ENCODE measurements around the gene NCR3LG1. TPM values are rescaled to one million over a fixed set of nuclear protein-coding genes. Genes with fewer than 3 reads are reported as not detected.
A peak's percentile ranks its signal among the peaks of the same experiment; 100 is the strongest.

The NCR3LG1 gene
- total RNA-seq, 1 donor from 2014 or later, result 10.5 TPM

DNA sequence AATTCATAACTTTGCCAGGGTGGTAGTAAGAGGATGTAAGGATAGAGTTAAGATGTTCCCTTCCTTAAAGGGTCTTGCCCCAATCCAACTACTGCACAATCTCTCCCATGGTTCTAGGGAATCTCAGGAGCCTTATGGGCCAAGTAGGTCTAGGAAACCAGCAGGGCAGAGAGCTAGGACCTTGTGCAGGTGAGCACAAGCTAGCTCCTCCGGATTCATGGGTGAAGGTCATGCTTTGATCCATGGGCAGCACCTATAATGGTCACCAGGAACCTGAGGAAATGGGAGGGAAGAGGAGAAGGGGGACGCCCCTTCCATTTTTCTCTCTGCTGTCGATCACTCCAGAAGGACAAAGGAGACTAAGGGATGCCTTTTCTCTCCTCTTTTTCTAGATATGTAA, 20.0 kb downstream of the NCR3LG1 start:
- no peak for DNase-seq (ENCODE audit: low read depth, low spot score)

GRCh38 chr11:17375547-17375946, 23.9 kb downstream of the NCR3LG1 start:
- no peak for DNase-seq (ENCODE audit: low read depth, low spot score)

GRCh38 chr11:17376493-17376892, 24.9 kb downstream of the NCR3LG1 start:
- DNase-seq (ENCODE audit: low read depth, low spot score), result no peak

DNA sequence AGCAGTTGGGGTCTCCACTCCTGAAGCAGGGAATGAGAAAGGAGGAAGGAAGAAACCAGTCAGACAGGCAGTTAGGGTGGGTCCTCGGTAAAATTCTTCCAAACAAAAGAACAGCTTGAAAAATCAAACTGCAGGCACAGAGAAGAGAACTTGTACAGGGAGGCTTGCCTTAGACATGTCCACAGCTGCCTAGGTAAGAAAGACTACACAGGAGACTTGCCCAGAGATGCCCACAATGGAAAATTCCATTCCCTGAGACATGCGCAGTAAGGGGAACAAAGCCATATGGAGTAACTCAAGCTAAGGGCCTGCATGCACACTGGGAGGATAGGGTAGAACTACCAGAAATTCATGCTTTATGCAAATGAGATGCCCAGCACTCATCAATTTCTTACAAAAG, 27.1 kb downstream of the NCR3LG1 start:
- no peak for DNase-seq (ENCODE audit: low read depth, low spot score)

DNA sequence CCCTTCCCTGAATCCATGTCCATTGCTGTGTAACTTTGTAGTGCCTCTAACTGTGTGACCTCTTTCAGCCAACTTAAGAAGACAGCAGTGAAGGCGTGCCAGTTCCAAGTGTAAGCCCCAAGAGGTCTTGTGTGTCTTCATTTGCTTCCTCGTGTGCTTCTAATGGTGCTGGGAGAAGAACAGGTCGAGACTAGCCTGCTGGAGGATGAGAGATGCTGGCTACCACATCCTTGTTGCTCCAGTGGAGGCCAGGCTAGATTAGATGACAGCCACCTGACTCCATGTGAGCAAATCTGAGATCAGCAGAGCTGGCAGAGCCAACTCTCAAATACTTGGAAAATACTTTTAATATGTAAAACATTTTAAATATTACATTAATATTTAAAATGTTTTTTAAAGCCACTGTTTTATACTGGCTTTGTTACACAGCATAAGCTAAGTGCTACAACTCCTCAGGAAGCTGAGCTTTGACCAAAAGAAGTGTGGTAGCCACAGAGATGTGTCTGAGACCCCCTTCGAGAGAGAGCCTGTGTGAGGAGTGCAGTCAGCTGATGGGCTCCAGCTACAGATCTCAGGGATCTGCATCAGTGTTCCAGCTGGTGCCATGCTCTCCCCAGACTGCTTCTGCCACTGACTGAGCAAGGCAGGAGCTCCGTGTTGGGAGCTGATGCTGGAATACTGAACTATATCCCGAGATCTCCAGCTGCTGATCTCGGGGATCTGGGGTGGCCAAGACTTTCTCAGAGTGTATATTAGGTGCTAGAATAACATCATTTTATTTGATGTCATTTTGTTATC, 28.0 kb downstream of the NCR3LG1 start:
- no peak for DNase-seq (ENCODE audit: low read depth, low spot score)

DNA sequence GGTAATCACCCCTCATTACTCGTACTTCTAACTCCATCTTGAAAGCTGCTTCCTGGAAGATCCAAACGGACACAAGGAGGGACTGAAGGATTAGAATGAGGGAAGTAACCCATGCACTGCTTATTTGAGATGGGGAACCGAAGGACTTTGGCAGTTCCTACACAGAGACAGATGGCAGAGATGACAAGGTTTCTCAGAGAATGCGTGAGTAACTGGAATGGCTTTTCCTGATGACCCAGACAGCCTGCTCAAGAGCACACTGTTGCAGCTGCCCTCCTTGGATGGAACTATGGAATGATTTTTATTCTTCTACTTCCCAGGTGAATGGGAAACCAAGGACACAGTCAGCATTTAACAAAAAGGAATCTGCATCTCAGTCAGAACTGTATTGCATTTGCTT, 29.6 kb downstream of the NCR3LG1 start:
- no peak for DNase-seq (ENCODE audit: low read depth, low spot score)

DNA sequence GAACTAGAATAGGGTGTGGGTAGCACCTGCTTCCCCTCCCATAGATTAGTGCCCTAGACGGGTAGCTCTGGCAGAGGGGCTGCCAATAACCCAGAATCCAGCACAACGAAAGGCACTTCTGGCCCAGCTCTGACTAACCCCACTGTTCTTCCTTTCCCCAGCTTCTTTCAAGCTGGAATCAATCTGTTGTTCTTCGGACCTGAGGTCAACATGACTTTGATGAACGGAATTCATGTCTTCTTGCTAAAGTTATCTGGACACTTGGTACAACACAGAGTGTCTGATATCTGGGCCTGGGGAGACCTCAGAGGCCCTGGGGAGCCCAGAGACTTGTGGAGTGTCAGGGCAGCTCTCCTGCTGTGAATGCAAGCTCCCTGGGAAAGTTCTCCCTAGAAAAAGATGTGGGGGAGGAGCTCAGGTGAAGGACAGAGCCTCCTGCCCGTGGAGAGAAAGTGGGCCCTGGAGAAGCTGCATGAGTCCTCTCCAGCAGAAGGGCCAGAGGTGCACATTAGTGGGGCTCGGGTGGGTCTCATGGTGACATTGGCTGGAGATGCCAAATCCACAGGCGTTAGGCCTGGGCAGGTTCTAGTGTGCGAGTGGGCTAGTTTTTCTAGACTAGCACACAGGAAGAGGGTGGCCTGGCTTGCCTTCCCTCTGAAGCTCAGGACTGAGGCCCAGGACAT, 30.6 kb downstream of the NCR3LG1 start:
- no peak for DNase-seq (ENCODE audit: low read depth, low spot score)

- DNase-seq (ENCODE audit: low read depth, low spot score), result no peak
Measured at GRCh38 chr11:17383461-17383860, 31.9 kb downstream of the NCR3LG1 start.

DNA sequence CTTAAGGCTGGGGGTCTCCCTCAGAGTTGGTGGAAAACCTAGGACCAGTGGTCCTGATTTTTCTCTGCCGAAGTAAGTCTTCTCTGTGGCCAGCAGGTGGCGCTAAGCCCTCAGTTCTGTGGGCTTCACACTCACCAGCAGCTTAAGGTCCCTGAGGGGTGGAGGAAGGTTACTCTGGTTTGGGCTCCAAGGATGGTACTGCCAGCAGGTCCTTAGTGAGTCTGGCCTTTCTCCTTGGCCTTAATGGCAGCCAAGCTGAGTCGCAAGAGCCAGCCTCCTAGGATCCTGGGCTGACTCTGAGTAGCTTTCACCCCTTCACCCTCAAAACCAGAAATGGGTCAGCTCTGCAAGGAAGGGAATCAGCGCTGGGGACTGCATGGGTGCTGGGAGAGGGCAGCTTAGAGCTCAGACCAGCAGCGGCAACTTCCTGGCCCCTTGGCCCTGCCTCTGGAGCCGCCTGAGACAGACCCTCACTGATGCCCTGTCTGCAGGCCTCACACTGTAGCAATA, 32.5 kb downstream of the NCR3LG1 start:
- peak; percentile 60 for DNase-seq (ENCODE audit: low read depth, low spot score)

GRCh38 chr11:17385492-17385891, 33.9 kb downstream of the NCR3LG1 start:
- DNase-seq (ENCODE audit: low read depth, low spot score), result no peak

GRCh38 chr11:17385926-17386325, 34.3 kb downstream of the NCR3LG1 start:
- no peak for DNase-seq (ENCODE audit: low read depth, low spot score)

- DNase-seq (ENCODE audit: low read depth, low spot score), result no peak
Measured at GRCh38 chr11:17386331-17387084, 34.9 kb downstream of the NCR3LG1 start.

DNA sequence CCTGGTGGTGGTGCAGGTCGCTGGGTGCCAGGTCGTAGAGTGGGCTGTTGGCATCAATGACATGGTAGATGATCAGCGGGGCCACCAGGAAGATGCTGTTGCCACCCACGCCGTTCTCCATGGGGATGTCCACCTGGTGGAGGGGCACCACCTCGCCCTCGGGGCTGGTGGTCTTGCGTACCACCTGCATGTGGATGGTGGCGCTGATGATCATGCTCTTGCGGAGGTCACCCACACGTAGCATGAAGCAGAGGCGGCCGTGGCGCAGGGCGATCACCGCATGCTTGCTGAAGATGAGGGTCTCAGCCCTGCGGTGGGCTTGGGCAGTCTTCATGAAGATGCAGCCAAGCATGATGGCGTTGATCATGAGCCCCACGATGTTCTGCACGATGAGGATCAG, 35.7 kb downstream of the NCR3LG1 start:
- no peak for DNase-seq (ENCODE audit: low read depth, low spot score)

DNA sequence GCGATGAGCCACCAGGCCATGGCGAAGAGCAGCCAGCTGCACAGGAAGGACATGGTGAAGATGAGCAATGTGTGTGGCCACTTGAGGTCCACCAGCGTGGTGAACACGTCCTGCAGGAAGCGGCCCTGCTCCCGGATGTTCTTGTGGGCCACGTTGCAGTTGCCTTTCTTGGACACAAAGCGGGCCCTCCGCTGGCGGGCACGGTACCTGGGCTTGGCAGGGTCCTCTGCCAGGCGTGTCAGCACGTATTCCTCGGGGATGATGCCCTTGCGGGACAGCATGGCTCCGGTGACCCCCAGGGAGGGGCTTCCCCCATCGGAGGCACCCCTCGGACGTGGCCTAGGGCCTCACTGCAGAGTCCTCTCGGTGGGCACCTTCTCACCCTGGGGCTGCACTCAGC, 36.2 kb downstream of the NCR3LG1 start:
- DNase-seq (ENCODE audit: low read depth, low spot score), result no peak

DNA sequence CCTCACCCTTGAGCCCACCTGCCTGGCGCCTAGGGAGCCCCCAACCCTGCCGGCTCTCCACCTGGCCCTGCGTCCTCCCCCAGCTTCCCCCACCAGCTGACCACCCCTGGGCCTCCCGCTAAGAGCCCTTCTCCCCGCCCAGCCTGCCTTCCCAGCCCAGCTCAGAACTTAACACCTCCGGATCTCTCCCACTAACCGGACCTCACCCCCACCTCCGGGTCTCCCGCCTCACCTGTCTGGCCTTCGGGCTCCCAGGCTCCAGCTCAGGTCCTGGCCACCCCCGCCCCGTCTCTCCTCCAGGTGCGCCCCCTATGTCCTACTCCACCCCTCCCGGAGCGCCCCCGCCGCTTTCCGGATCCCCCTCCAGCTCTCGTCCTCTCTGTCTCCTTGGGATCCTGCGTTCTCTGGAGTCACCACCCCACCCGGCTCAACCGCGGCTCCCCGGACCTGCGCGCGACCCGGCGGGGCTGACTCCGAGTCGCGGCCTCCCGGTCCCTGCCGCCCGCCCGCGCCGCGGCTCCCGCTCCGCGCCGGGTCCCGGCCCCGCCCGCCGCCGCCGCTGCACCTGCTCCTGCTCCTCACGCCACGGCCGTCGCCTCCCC, 37.1 kb downstream of the NCR3LG1 start, which contains the start of gene KCNJ11:
KCNJ11 (minus strand) TSS at position 51 of the 602 bp plus-strand sequence. CDS start 568 bp downstream, outside the sequence.
- DNase-seq (ENCODE audit: low read depth, low spot score), result no peak

DNA sequence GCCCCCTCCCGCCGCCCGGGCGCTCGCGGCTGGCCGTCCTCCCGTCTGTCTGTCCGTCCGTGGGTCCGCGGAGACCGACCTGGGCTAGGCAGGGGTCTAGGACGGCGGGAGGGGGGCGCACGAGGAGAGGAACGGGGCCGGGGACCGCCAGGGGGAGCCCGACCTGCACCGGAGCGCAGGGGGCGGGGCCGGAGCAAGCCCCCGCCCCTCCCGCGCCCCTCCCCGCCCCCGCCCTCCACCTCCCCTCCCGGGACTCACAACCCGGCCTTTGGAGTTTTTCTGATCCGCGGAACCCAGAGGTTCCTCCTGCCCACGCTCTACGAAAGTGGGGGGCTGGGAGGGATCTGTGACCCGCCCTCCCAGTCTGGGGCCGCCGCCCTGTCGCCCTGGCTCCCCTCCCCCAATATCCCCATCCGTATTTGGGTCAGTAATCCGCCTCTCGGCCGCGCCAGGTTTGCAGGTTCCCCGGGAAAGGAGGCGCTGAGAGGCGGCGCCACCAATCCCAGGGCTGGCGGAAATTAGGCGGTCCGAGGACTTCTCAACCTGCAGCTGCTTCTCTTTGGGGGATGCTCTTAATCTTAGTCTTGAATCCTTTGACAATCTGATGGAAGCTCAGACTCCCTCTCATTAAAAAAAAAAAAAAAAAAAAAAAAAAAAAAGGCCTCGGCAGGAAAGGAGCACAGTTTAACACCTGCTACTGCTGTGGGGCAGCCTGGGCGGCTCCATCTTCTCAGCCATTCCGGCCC, 37.8 kb downstream of the NCR3LG1 start:
- no peak for DNase-seq (ENCODE audit: low read depth, low spot score)

DNA sequence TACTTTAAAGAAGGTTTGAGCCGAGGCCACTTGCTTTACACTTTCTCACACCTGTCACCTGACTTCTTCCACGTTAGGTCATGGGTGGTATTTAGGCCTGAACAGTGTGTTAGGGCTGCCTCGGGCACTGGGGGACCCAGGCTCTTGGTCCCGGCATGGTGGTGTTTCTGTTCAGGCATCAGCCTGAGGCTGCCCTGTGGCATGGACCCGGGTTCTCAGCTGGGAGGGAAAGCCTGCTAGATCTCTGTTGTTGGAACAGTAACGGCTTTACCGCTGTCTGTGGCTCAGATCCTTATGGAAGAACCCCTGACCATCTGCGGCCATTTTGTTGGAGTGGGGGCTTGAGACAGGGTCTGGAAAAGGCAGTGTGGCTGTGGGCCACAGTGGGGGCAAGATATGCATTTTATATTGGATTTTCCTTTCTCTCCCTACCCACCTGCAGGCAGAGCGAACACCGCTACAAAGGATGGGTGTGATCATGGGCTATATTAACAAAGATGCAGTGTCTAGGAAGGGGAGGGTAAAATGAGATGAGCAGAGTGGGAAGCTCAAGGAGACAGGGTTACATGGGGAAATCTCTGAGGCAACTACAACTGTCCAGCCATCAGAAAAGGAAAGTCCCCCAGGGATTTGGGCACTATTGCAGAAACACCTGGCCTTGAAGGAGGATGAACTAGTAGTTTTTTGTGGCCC, 38.5 kb downstream of the NCR3LG1 start:
- DNase-seq (ENCODE audit: low read depth, low spot score), result no peak

DNA sequence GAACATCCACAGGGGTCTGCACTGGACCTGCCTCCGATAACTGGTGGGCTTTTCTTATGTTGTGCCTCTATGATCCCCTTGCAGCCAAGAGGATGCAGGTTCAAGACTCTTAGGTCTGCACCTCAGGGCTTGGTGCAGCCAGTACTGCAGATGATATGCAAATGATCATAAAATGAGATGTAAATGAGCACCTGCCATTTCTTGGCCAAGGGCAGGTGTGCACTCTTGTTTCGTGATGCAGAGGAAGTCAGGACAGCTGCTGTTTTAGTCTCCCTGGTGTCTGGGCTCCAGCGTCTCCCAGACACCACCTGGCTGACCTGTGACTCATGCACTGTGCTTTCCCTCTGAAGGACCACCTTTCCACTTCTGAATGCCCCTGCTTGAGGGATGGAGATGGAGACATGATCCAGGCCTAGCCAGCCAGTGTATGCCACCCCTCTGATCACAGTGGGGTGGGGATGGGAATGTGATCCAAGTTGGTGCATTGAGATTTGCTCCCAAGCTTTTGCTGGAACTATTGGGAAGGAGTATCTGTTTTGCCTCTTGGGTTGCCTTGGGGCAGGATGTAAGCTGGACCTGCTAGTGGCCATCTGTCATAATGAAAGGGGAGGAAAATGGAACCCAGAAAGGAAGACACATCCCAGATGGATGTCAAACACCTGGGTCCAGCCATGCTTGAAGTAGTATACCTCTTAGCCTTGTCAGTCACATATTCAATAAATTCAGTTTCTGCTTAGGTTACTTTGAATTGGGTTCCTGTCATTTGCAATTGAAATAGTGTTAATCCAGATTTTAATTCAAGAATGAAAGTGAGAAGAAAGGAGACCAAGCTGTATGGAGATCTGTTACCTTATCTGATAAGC, 40.1 kb downstream of the NCR3LG1 start:
- no peak for DNase-seq (ENCODE audit: low read depth, low spot score)

DNA sequence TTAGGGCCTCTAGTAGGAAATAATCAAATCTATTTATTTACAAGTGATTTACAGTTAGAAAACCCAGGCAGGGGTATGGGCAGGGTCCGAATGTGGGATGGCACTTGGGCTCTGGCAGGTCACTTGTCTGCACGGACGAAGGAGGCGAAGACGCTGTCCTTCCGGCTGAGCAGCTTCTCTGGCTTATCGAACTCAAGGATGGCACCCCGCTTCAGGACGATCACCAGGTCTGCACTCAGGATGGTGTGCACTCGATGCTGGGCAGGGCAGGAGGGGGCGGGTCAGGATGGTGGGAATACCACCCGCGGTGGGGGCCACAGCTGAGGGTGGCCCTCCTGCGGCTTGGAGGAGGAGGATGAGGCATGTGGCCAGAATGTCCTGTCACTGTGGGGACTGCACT, 41.3 kb downstream of the NCR3LG1 start:
- no peak for DNase-seq (ENCODE audit: low read depth, low spot score)

Data from pulmonary artery endothelial cell (primary cell).